Measurements from ENCODE around the gene SNAPC3.

The SNAPC3 gene

GRCh38 chr9:15400281-15400941 is 22.3 kb upstream of the SNAPC3 start:
- no peak overlapping the region for H3K9ac ChIP-seq (ENCODE audit: low read length)
- no peaks in the 10 kb centered on the region for H3F3A ChIP-seq (ENCODE audit: insufficient read depth, low read length)
- no peak overlapping the region for H3K4me3 ChIP-seq (ENCODE audit: low read length)
- no peaks in the 10 kb centered on the region for H3K36me3 ChIP-seq (replicated peaks; ENCODE audit: insufficient read depth, low read length)
- H3K79me2 ChIP-seq (ENCODE audit: low read length) = no peaks in the 10 kb centered on the region
- H4K20me1 ChIP-seq (ENCODE audit: insufficient read depth, low read length) = no peaks in the 10 kb centered on the region
- TF ChIP-seq CTCF (IDR thresholded peaks at IDR 0.05; ENCODE audit: low read length) (no peak), EZH2phosphoT487 (IDR thresholded peaks at IDR 0.05; ENCODE audit: low read length) (no peak), EZH2 (optimal IDR thresholded peaks at IDR 0.05; ENCODE audit: low read depth, low read length) (no peak)
- no peak overlapping the region for H3K4me2 ChIP-seq (ENCODE audit: low read depth, low read length)
- no peak overlapping the region for H3K27ac ChIP-seq (ENCODE audit: low read length)
- no peaks in the 10 kb centered on the region for H3K27me3 ChIP-seq (replicated peaks; ENCODE audit: insufficient read depth, low read length)
- no peak overlapping the region for H2AFZ ChIP-seq (ENCODE audit: low read length)
- DNase-seq = no peak
- no peaks in the 10 kb centered on the region for H3K9me2 ChIP-seq (replicated peaks; ENCODE audit: insufficient read depth, low read length)
- H3K4me1 ChIP-seq (ENCODE audit: low read length) = no peaks in the 10 kb centered on the region
- H3K9me3 ChIP-seq (replicated peaks; ENCODE audit: insufficient read depth, low read length) = no peaks in the 10 kb centered on the region

GRCh38 chr9:15401266-15401665 is 21.4 kb upstream of the SNAPC3 start:
- Histone ChIP-seq H3F3A (ENCODE audit: insufficient read depth, low read length) (no peaks in the 10 kb centered on the region), H4K20me1 (ENCODE audit: insufficient read depth, low read length) (no peaks in the 10 kb centered on the region), H2AFZ (ENCODE audit: low read length) (no peak overlapping the region), H3K4me1 (ENCODE audit: low read length) (no peaks in the 10 kb centered on the region), H3K4me3 (ENCODE audit: low read length) (no peak overlapping the region), H3K27ac (ENCODE audit: low read length) (no peak overlapping the region), H3K79me2 (ENCODE audit: low read length) (no peaks in the 10 kb centered on the region), H3K9me2 (replicated peaks; ENCODE audit: insufficient read depth, low read length) (no peaks in the 10 kb centered on the region), H3K27me3 (replicated peaks; ENCODE audit: insufficient read depth, low read length) (no peaks in the 10 kb centered on the region), H3K9ac (ENCODE audit: low read length) (no peak overlapping the region), H3K36me3 (replicated peaks; ENCODE audit: insufficient read depth, low read length) (no peaks in the 10 kb centered on the region), H3K4me2 (ENCODE audit: low read depth, low read length) (no peak overlapping the region), H3K9me3 (replicated peaks; ENCODE audit: insufficient read depth, low read length) (no peaks in the 10 kb centered on the region)
- TF ChIP-seq EZH2phosphoT487 (IDR thresholded peaks at IDR 0.05; ENCODE audit: low read length) = no peak
- TF ChIP-seq CTCF (IDR thresholded peaks at IDR 0.05; ENCODE audit: low read length) = no peak
- TF ChIP-seq EZH2 (optimal IDR thresholded peaks at IDR 0.05; ENCODE audit: low read depth, low read length) = no peak
- DNase-seq = no peak

GRCh38 chr9:15403155-15403554 is 19.5 kb upstream of the SNAPC3 start:
- Histone ChIP-seq H3K9me3 (replicated peaks; ENCODE audit: insufficient read depth, low read length) (no peaks in the 10 kb centered on the region), H3K27me3 (replicated peaks; ENCODE audit: insufficient read depth, low read length) (no peaks in the 10 kb centered on the region), H2AFZ (ENCODE audit: low read length) (no peak overlapping the region), H3K9me2 (replicated peaks; ENCODE audit: insufficient read depth, low read length) (no peaks in the 10 kb centered on the region), H3K4me1 (ENCODE audit: low read length) (no peaks in the 10 kb centered on the region), H4K20me1 (ENCODE audit: insufficient read depth, low read length) (no peaks in the 10 kb centered on the region), H3K27ac (ENCODE audit: low read length) (no peak overlapping the region), H3K36me3 (replicated peaks; ENCODE audit: insufficient read depth, low read length) (no peaks in the 10 kb centered on the region), H3K4me3 (ENCODE audit: low read length) (no peak overlapping the region), H3K4me2 (ENCODE audit: low read depth, low read length) (no peak overlapping the region), H3F3A (ENCODE audit: insufficient read depth, low read length) (no peaks in the 10 kb centered on the region), H3K79me2 (ENCODE audit: low read length) (no peaks in the 10 kb centered on the region), H3K9ac (ENCODE audit: low read length) (no peak overlapping the region)
- DNase-seq = no peak
- TF ChIP-seq CTCF (IDR thresholded peaks at IDR 0.05; ENCODE audit: low read length) (no peak), EZH2 (optimal IDR thresholded peaks at IDR 0.05; ENCODE audit: low read depth, low read length) (no peak), EZH2phosphoT487 (IDR thresholded peaks at IDR 0.05; ENCODE audit: low read length) (no peak)
